ENCODE data around the gene SIRT7. TPM values are rescaled to one million over a fixed set of nuclear protein-coding genes. Genes with fewer than 3 reads are reported as not detected.

The SIRT7 gene
- total and polyA plus RNA-seq, 11 donors = 3.6 to 13.2 (median 6.8) TPM

- 85 to 93% (median 90%) methylated on average over 14 of the region's 14 CpGs for WGBS, 4 donors
- no peak for TF ChIP-seq CTCF (IDR thresholded peaks at IDR 0.05)
- no peak for TF ChIP-seq POLR2A (IDR thresholded peaks at IDR 0.05)
- intact Hi-C loops (cut with DNase I) = no loop called here
These were observed 15.3 kb upstream of the SIRT7 start for GRCh38 chr17:81933178-81933699.

GRCh38 chr17:81932333-81932983, 14.5 kb upstream of the SIRT7 start:
- Histone ChIP-seq H3K36me3 (no peaks in the 10 kb centered on the region), H3K27me3 (peaks cover 0 to 14% (median 0%) of the 10 kb centered on the region in 9 donors), H3K9me3 (no peaks in the 10 kb centered on the region), H3K4me3 (no peak overlapping the region), H3K27ac (no peak overlapping the region), H3K4me1 (peaks cover 2 to 23% (median 13%) of the 10 kb centered on the region in 12 donors)
- WGBS, 4 donors = 87 to 92% (median 88%) methylated on average over 7 to 9 of the region's 9 CpGs
- DNase-seq (no peak), ATAC-seq (no peak)
- TF ChIP-seq CTCF (IDR thresholded peaks at IDR 0.05) (no peak), POLR2A (IDR thresholded peaks at IDR 0.05) (no peak)
- intact Hi-C loops (cut with DNase I) = no loop called here

More at GRCh38 chr17:81933178-81933699, 15.3 kb upstream of the SIRT7 start:
- no peak overlapping the region for H3K4me3 ChIP-seq
- H3K36me3 ChIP-seq = no peaks in the 10 kb centered on the region
- H3K4me1 ChIP-seq = peaks cover 2 to 24% (median 11%) of the 10 kb centered on the region in 12 donors
- peaks cover 0 to 11% (median 0%) of the 10 kb centered on the region in 9 donors for H3K27me3 ChIP-seq
- no peak for DNase-seq
- H3K27ac ChIP-seq = no peak overlapping the region
- H3K9me3 ChIP-seq = no peaks in the 10 kb centered on the region
- no peak for ATAC-seq

- WGBS, 4 donors = 45 to 57% (median 51%) methylated on average over 10 to 15 of the region's 15 CpGs
- no peak for DNase-seq
- Histone ChIP-seq H3K9me3 (no peaks in the 10 kb centered on the region), H3K4me1 (peaks cover 2 to 17% (median 10%) of the 10 kb centered on the region in 12 donors), H3K27ac (no peak overlapping the region), H3K36me3 (no peaks in the 10 kb centered on the region), H3K27me3 (peaks cover 0 to 14% (median 0%) of the 10 kb centered on the region in 9 donors), H3K4me3 (no peak overlapping the region)
- intact Hi-C loops (cut with DNase I) = no loop called here
- no peak for TF ChIP-seq POLR2A (IDR thresholded peaks at IDR 0.05)
- no peak for ATAC-seq
These were observed 13.8 kb upstream of the SIRT7 start for GRCh38 chr17:81931557-81932332.

GRCh38 chr17:81931189-81931556, 13.2 kb upstream of the SIRT7 start:
- DNase-seq (no peak), ATAC-seq (no peak)
- peaks cover 2 to 18% (median 10%) of the 10 kb centered on the region in 12 donors for H3K4me1 ChIP-seq
- peaks cover 0 to 14% (median 0%) of the 10 kb centered on the region in 9 donors for H3K27me3 ChIP-seq
- intact Hi-C loops (cut with DNase I) = no loop called here
- TF ChIP-seq CTCF (IDR thresholded peaks at IDR 0.05) (no peak), POLR2A (IDR thresholded peaks at IDR 0.05) (no peak)
- 68 to 73% (median 70%) methylated on average over 13 of the region's 13 CpGs for WGBS, 4 donors
- H3K27ac ChIP-seq = no peak overlapping the region
- no peaks in the 10 kb centered on the region for H3K36me3 ChIP-seq
- no peak overlapping the region for H3K4me3 ChIP-seq
- no peaks in the 10 kb centered on the region for H3K9me3 ChIP-seq

Data from heart left ventricle (tissue), 16 donors.